Measurements from ENCODE around the gene SHANK2. TPM values are rescaled to one million over a fixed set of nuclear protein-coding genes. Genes with fewer than 3 reads are reported as not detected.

SHANK2 gene
- total RNA-seq, 1 experiment from 2014 or later, result 0.86 TPM

GRCh38 chr11:71284525-71285092 lies 32.2 kb upstream of the SHANK2 start:
- ChIA-PET CTCF (interaction anchor here (0.5 kb wide), 1 partner anchor 781 kb away, joined by 3 read pairs; no protein-coding TSS in a partner anchor), POLR2A (no interaction called here)
- Mint-ChIP-seq H3K9me3 (ENCODE audit: unreplicated experiment) (no peaks in the 10 kb centered on the region), H3K27me3 (ENCODE audit: insufficient read depth, unreplicated experiment) (no peaks in the 10 kb centered on the region), H3K4me1 (ENCODE audit: insufficient read depth, unreplicated experiment) (peaks cover 16% of the 10 kb centered on the region), H3K36me3 (ENCODE audit: insufficient read depth, unreplicated experiment) (no peaks in the 10 kb centered on the region), H3K4me3 (ENCODE audit: unreplicated experiment) (no peak overlapping the region), H3K27ac (ENCODE audit: low read depth, unreplicated experiment) (no peak overlapping the region)
- no peak for TF ChIP-seq CTCF (IDR thresholded peaks at IDR 0.05; ENCODE audit: unreplicated experiment)
- no peak for DNase-seq (ENCODE audit: unreplicated experiment)
- intact Hi-C loops (cut with micrococcal nuclease), result no loop called here
- no TSS peak for BruUV-seq (replicated peaks)

- no TSS peak for BruUV-seq (replicated peaks)
- DNase-seq (ENCODE audit: unreplicated experiment), result no peak
- ChIA-PET POLR2A (no interaction called here), CTCF (no interaction called here)
- Mint-ChIP-seq H3K4me1 (ENCODE audit: insufficient read depth, unreplicated experiment) (peaks cover 16% of the 10 kb centered on the region), H3K27ac (ENCODE audit: low read depth, unreplicated experiment) (no peak overlapping the region), H3K36me3 (ENCODE audit: insufficient read depth, unreplicated experiment) (no peaks in the 10 kb centered on the region), H3K27me3 (ENCODE audit: insufficient read depth, unreplicated experiment) (no peaks in the 10 kb centered on the region), H3K9me3 (ENCODE audit: unreplicated experiment) (no peaks in the 10 kb centered on the region), H3K4me3 (ENCODE audit: unreplicated experiment) (no peak overlapping the region)
- intact Hi-C loops (cut with micrococcal nuclease), result no loop called here
- TF ChIP-seq CTCF (IDR thresholded peaks at IDR 0.05; ENCODE audit: unreplicated experiment), result no peak
These were observed 31.6 kb upstream of the SHANK2 start for GRCh38 chr11:71283971-71284441.

- ChIA-PET CTCF (interaction anchor here (0.5 kb wide), 1 partner anchor 20 kb away, joined by 3 read pairs; no protein-coding TSS in a partner anchor), POLR2A (interaction anchor here (0.5 kb wide), 1 partner anchor 34 kb away, joined by 3 read pairs; no protein-coding TSS in a partner anchor)
- Mint-ChIP-seq H3K27ac (ENCODE audit: low read depth, unreplicated experiment) (no peak overlapping the region), H3K4me1 (ENCODE audit: insufficient read depth, unreplicated experiment) (peaks cover 14% of the 10 kb centered on the region), H3K36me3 (ENCODE audit: insufficient read depth, unreplicated experiment) (no peaks in the 10 kb centered on the region), H3K27me3 (ENCODE audit: insufficient read depth, unreplicated experiment) (no peaks in the 10 kb centered on the region), H3K4me3 (ENCODE audit: unreplicated experiment) (no peak overlapping the region), H3K9me3 (ENCODE audit: unreplicated experiment) (no peaks in the 10 kb centered on the region)
- no peak for DNase-seq (ENCODE audit: unreplicated experiment)
- no peak for TF ChIP-seq CTCF (IDR thresholded peaks at IDR 0.05; ENCODE audit: unreplicated experiment)
- BruUV-seq (replicated peaks), result no TSS peak
- intact Hi-C loops (cut with micrococcal nuclease), result no loop called here
These were observed 30.4 kb upstream of the SHANK2 start for GRCh38 chr11:71282581-71283351.

GRCh38 chr11:71281831-71282230 lies 29.5 kb upstream of the SHANK2 start:
- H3K36me3 Mint-ChIP-seq (ENCODE audit: insufficient read depth, unreplicated experiment), result no peaks in the 10 kb centered on the region
- no peak overlapping the region for H3K4me3 Mint-ChIP-seq (ENCODE audit: unreplicated experiment)
- peaks cover 4% of the 10 kb centered on the region for H3K4me1 Mint-ChIP-seq (ENCODE audit: insufficient read depth, unreplicated experiment)
- CTCF ChIA-PET, result interaction anchor here (0.6 kb wide), 1 partner anchor 92 kb away, joined by 3 read pairs; no protein-coding TSS in a partner anchor
- H3K27ac Mint-ChIP-seq (ENCODE audit: low read depth, unreplicated experiment), result no peak overlapping the region
- no peaks in the 10 kb centered on the region for H3K27me3 Mint-ChIP-seq (ENCODE audit: insufficient read depth, unreplicated experiment)
- no peaks in the 10 kb centered on the region for H3K9me3 Mint-ChIP-seq (ENCODE audit: unreplicated experiment)
- DNase-seq (ENCODE audit: unreplicated experiment), result no peak
- TF ChIP-seq CTCF (IDR thresholded peaks at IDR 0.05; ENCODE audit: unreplicated experiment), result no peak
- intact Hi-C loops (cut with micrococcal nuclease), result no loop called here
- POLR2A ChIA-PET, result no interaction called here
- no TSS peak for BruUV-seq (replicated peaks)
